Endometrium (tissue), 2 donors: Measurements from ENCODE around the gene METTL21A.
"Not testable (repeated sequence)": the region's sequence is repeated elsewhere in the genome, so short reads cannot be mapped to it uniquely, and the experiment has no call there.

Experiments
- FAIRE-seq: peaks from 2 replicates; lab custom pipeline; 2012; peaks lifted over from hg19 to GRCh38; lab: Jason Lieb, UNC
- donor health status: control.
- donor health status: control.

Gene METTL21A

GRCh38 chr2:207625014-207625907, at the start of gene METTL21A:
TSS of gene METTL21A (minus strand) at chr2:207625394. CDS start at chr2:207624375, 1,019 bp downstream.
- FAIRE-seq, result no peak

DNA sequence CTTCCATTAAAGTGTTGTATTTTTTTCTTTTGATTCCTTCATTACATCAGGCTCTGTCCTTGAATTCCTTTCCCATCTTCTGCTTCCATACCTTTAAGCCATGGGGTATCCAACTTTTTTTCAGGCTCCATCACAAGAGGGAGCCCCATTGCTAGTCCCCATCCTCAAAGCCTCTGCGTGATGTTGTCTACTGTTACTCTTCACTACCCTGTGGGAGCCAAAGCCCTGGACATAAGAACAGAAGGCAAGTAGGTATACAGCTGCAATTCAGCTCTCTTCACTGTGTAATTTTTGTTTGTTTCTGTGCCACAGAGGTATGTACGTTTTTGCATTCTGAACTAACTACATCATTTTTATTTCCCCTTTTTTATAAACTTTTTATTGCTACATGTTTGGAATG, 49.6 kb upstream of the METTL21A start:
- FAIRE-seq, result no peak

DNA sequence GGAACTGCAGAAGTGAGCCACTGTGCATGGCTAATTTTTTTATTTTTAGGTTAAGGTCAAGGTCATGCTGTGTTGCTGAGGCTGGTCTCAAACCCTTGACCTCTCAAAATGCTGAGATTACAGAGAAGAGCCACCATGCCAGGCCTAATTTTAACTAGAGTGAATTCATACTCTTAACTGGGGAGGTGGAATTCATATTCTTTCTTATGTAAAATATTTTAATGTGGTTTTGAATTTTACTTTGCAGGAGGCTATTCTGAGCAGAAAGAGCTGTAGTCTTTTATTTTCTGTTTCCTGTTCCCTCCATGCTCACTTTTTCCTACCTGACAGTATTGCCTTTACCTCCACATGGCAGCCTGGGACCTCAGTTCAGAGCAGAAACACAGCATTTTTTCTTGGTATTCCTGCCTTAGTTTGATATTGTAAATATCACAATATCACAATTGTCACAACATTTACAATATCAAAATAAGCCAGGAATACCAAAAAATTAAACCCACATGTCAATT, 49.1 kb upstream of the METTL21A start:
- FAIRE-seq, result no peak

DNA sequence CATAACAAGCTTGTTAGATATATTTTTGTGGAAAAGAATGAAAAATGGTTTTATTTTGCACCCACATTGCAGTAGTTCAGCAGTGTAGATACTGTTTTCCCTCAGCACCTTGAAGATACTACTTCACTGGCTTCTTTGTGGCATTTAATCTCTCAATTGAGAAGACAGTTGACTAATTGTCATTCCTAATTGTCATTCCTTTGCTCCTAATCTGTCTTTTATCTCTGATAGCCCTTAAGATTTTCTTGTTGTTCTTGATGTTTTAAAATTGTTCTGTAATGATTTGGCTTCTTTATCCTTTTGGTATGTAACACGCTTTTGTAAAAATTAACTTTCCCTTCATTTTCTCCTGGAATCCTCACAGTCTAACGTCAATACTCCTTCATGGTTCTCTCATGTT, 48.2 kb upstream of the METTL21A start:
- FAIRE-seq, result no peak

GRCh38 chr2:207670887-207671286, 45.7 kb upstream of the METTL21A start:
- no peak for FAIRE-seq

GRCh38 chr2:207663870-207664545, 38.8 kb upstream of the METTL21A start:
- no peak for FAIRE-seq

DNA sequence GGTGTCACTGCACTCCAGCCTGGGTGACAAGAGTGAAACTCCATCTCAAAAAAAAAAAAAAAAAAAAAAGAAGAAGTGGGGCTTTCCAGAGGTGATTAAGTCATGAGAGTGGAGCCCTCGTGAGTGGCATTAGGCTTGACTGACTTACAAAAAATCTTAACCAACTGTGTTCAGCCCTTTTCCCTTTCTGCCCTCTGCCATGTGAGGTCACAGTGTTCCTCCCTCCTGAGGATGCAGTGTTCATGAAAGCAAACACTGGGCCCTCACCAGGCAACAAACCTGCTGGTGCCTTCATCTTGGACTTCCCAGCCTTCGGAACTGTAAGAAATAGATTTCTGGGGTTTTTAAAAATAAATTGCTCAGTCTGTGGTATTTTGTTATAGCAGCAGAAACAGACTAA, 37.0 kb upstream of the METTL21A start:
- FAIRE-seq, result no peak

- FAIRE-seq, result no peak
These were observed 35.8 kb upstream of the METTL21A start for GRCh38 chr2:207660994-207661393.

GRCh38 chr2:207658156-207658555, 33.0 kb upstream of the METTL21A start:
- FAIRE-seq, result no peak

DNA sequence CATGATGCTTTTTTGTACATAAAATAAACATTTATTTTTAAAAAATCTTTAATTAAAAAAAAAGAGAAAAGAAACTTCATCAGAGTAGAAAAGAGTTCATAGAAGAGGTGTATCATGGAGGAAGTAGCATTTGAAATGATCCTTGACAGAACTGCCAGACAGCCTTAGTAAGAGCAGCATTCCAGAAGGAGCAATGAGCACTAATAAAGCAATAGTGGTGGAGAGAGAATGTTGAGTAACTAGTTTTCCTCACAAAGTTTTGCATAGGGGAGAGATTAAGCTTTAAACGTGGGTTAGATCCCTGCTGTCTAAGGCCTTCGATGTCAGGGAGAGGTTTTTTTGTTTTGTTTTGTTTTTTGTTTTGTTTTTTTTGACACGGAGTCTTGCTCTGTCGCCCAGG, 29.8 kb upstream of the METTL21A start:
- no peak for FAIRE-seq

- FAIRE-seq, result not testable (repeated sequence)
These were observed 21.4 kb upstream of the METTL21A start for GRCh38 chr2:207646582-207646981.

- FAIRE-seq, result no peak
These were observed 18.7 kb upstream of the METTL21A start for GRCh38 chr2:207643892-207644291.

GRCh38 chr2:207640661-207641060, 15.5 kb upstream of the METTL21A start:
- FAIRE-seq, result no peak

- no peak for FAIRE-seq
These were observed 15.0 kb upstream of the METTL21A start for GRCh38 chr2:207640160-207640559.

- not testable (repeated sequence) for FAIRE-seq
These were observed 14.1 kb upstream of the METTL21A start for GRCh38 chr2:207639288-207639687.

DNA sequence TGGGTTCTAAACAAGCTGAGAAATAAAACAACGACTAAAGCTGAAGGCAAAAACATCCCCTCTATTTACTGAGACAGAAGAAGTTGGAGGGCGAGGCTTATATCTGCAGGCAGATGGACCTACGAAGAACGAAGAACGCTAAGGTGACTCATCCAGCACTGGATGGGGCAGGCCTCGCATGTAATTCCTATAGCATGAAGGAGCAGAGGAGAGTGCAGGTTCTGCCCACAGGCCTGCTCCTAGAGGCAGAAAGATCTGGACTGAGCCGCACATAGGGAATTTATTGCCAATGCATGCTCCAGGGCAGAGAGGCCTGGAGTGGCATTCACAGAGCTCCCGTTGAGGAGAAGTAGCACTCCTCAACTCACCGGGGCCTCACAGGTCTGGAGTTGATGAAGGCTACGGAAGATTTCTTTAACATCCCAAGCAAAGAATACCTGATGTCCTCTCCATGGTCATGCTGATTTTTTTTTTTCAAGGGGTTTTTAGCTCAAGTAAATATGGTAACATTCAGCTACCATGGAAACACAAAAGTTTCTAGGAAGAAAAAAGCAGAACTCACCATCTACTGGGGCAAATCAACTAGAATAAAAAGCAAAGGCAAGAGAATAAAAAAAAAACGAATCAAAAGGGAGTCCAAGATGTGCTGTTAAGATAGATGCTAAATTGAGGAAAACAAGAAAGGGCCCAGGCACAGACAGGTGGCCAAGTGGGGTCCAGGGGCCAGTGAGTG, 10.4 kb upstream of the METTL21A start:
- no peak for FAIRE-seq

DNA sequence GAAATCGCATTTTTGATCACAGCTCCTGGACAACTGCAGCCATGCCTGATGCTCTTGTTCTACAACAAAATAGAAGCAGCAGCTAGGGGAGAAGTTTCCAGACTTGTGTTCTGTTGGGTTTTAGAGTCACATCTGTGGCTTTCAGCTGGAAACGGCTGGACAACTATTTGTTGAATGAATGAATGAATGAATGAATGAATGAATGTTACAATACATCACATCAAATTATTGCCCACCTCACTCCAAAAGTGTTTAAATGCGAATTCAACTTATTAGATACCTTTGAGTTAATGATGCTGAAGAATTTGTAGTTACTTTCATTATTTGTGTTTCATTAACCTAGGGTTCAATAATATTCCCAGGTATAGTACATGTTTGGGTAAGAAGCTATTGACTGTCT, 8.5 kb upstream of the METTL21A start:
- FAIRE-seq, result no peak

- FAIRE-seq, result no peak
These were observed 7.6 kb upstream of the METTL21A start for GRCh38 chr2:207632575-207633493.

- FAIRE-seq, result no peak
These were observed 5.3 kb upstream of the METTL21A start for GRCh38 chr2:207630491-207630890.

DNA sequence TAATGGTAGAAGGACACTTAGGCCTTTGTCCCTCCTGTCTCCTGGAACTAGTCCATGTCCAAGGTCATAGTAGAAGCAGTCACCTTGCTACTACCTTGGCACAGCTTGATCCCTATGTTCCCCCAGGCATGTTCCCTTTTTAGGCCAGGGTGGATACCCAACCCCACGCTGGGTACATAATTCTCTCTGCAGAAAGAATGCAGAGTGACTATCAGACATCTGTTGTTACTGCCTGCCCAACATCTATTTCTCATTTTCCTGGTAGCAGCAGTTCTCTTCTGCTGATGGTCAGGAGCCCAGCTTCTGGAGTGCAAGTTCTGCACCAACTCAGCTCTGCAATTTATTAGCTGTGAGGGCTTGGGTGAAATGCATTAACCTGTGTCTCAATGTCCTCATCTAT, 4.4 kb upstream of the METTL21A start:
- no peak for FAIRE-seq
